ENCODE measurements around the gene RAMACL.

- TF ChIP-seq CTCF (IDR thresholded peaks at IDR 0.05 in 8 of 11, conservative IDR thresholded peaks at IDR 0.05 in 3 of 11) (no peak), POLR2A (IDR thresholded peaks at IDR 0.05) (no peak), POLR2AphosphoS5 (IDR thresholded peaks at IDR 0.05) (no peak)
Measured at GRCh38 chr6:166541876-166542579, 44.5 kb downstream of the RAMACL start.
